H1 (cell line): ENCODE measurements around the gene BLCAP. TPM values are rescaled to one million over a fixed set of nuclear protein-coding genes. Genes with fewer than 3 reads are reported as not detected.

Experiments
- CTCF ChIA-PET: fragments of 300-600 bp; sonication (Branson Sonifier 250); formaldehyde crosslinking; loops from one replicate; lab custom pipeline; 2021; ENCODE audit not compliant: partially characterized antibody; lab: Charles Lee
- POLR2A ChIA-PET: fragments of 300-600 bp; sonication (Branson Sonifier 250); formaldehyde crosslinking; loops from one replicate; lab custom pipeline; 2021; ENCODE audit warnings: inconsistent platforms; ENCODE audit not compliant: partially characterized antibody; lab: Charles Lee
- DNase-seq, 2 experiments: peaks; one replicate each; pipeline versions ENCODE4 v3.0.0 to v3.0.0-alpha.2; 2010 to 2022; ENCODE audit warnings: low spot score in 2 of 2, low read depth in 1 of 2, mixed read lengths in 1 of 2
- FAIRE-seq: peaks from 2 replicates; lab custom pipeline; 2011; peaks lifted over from hg19 to GRCh38; lab: Jason Lieb, UNC
- H2AFZ ChIP-seq: 2 replicates; pipeline ENCODE4 v1.8.1; 2012; ENCODE audit warnings: low read length, inconsistent platforms
- H2AK5ac ChIP-seq: 2 replicates; pipeline ENCODE4 v1.6.1; 2013; ENCODE audit warnings: low read depth, low read length
- H2BK120ac ChIP-seq: replicated peaks from 2 replicates; pipeline ENCODE3; 2013; ENCODE audit warnings: low read depth, low read length, inconsistent platforms
- H2BK12ac ChIP-seq: 2 replicates; pipeline ENCODE4 v1.6.1; 2013; ENCODE audit warnings: low read depth, low read length
- H2BK15ac ChIP-seq: 2 replicates; pipeline ENCODE4 v1.6.1; 2013; ENCODE audit warnings: low read length
- H2BK20ac ChIP-seq: 2 replicates; pipeline ENCODE4 v1.6.1; 2013; ENCODE audit warnings: low read length
- H2BK5ac ChIP-seq: 2 replicates; pipeline ENCODE4 v1.6.1; 2013; ENCODE audit warnings: low read depth, low read length
- H3K14ac ChIP-seq: 2 replicates; pipeline ENCODE4 v1.6.1; 2013; ENCODE audit warnings: inconsistent platforms; ENCODE audit not compliant: insufficient read length
- H3K18ac ChIP-seq: 2 replicates; pipeline ENCODE4 v1.6.1; 2013; ENCODE audit warnings: low read length; ENCODE audit errors: extremely low read depth
- H3K23ac ChIP-seq: 2 replicates; pipeline ENCODE4 v1.6.1; 2013; ENCODE audit warnings: inconsistent platforms; ENCODE audit not compliant: insufficient read length
- H3K23me2 ChIP-seq: 2 replicates; pipeline ENCODE4 v1.6.1; 2013; ENCODE audit warnings: low read depth, low read length
- H3K27ac ChIP-seq: 2 replicates; pipeline ENCODE4 v1.6.1; 2011; ENCODE audit warnings: low read depth, low read length, inconsistent platforms
- H3K27me3 ChIP-seq, 4 experiments: replicated peaks in 1 of 4; 1 replicate in 1 of 4; 2 replicates in 3 of 4; pipeline versions ENCODE4 v1.6.1 to v1.8.1; 2011 to 2013; ENCODE audit warnings: low read length in 3 of 4, mild to moderate bottlenecking in 3 of 4, inconsistent platforms in 2 of 4, mixed read lengths in 2 of 4, moderate library complexity in 1 of 4; ENCODE audit not compliant: control insufficient read depth in 3 of 4, insufficient read depth in 3 of 4; ENCODE audit errors: extremely low read depth in 1 of 4
- H3K36me3 ChIP-seq, 4 experiments: 2 replicates each; pipeline versions ENCODE4 v1.6.1 to v1.8.1; 2011 to 2013; ENCODE audit warnings: mild to moderate bottlenecking in 4 of 4, low read length in 3 of 4, moderate library complexity in 2 of 4, control low read depth in 1 of 4, inconsistent platforms in 1 of 4; ENCODE audit not compliant: insufficient read depth in 4 of 4, control insufficient read depth in 2 of 4
- H3K4ac ChIP-seq: replicated peaks from 2 replicates; pipeline ENCODE3; 2013; ENCODE audit warnings: low read length, low read depth, mixed read lengths, inconsistent platforms; ENCODE audit not compliant: insufficient read length
- H3K4me1 ChIP-seq, 4 experiments: replicated peaks in 1 of 4; 1 replicate in 1 of 4; 2 replicates in 3 of 4; pipeline versions ENCODE4 v1.6.1 to v1.8.1; 2011 to 2013; ENCODE audit warnings: low read length in 3 of 4, inconsistent platforms in 2 of 4, mixed read lengths in 1 of 4; ENCODE audit not compliant: insufficient read depth in 4 of 4, control insufficient read depth in 3 of 4
- H3K4me2 ChIP-seq, 2 experiments: 2 replicates each; pipeline versions ENCODE4 v1.6.1 to v1.8.1; 2011 to 2013; ENCODE audit warnings: low read depth in 2 of 2, low read length in 2 of 2, control low read depth in 1 of 2, inconsistent platforms in 1 of 2, mild to moderate bottlenecking in 1 of 2; ENCODE audit not compliant: insufficient read depth in 1 of 2
- H3K4me3 ChIP-seq, 4 experiments: fragments of 200-600, 300-600 bp in 1 of 4; sonication (generic), shearing (Covaris generic), sonication (Bioruptor Twin) in 1 of 4; 2 replicates each; pipeline versions ENCODE4 v1.5.1 to v1.8.1; 2011 to 2016; ENCODE audit warnings: low read length in 4 of 4, low read depth in 3 of 4, control low read depth in 2 of 4, inconsistent platforms in 2 of 4, mild to moderate bottlenecking in 2 of 4, mixed read lengths in 1 of 4, moderate library complexity in 1 of 4; ENCODE audit not compliant: insufficient read depth in 2 of 4; ENCODE audit errors: extremely low read depth in 1 of 4
- H3K56ac ChIP-seq: replicated peaks from 2 replicates; pipeline ENCODE3; 2013; ENCODE audit warnings: low read depth, mild to moderate bottlenecking, mixed read lengths, low read length, inconsistent platforms; ENCODE audit not compliant: insufficient read length
- H3K79me1 ChIP-seq: 2 replicates; pipeline ENCODE4 v1.6.1; 2013; ENCODE audit warnings: low read depth, low read length, control low read depth
- H3K79me2 ChIP-seq, 2 experiments: 2 replicates each; pipeline versions ENCODE4 v1.6.1 to v1.8.1; 2012 to 2013; ENCODE audit warnings: low read length in 2 of 2, mild to moderate bottlenecking in 2 of 2, inconsistent platforms in 1 of 2; ENCODE audit not compliant: insufficient read depth in 2 of 2, control insufficient read depth in 1 of 2
- H3K9ac ChIP-seq, 4 experiments: replicated peaks in 1 of 4; 1 replicate in 1 of 4; 2 replicates in 3 of 4; pipeline versions ENCODE4 v1.6.1 to v1.8.1; 2011 to 2013; ENCODE audit warnings: low read depth in 3 of 4, low read length in 3 of 4, control low read depth in 2 of 4, mild to moderate bottlenecking in 2 of 4, moderate library complexity in 2 of 4, inconsistent platforms in 1 of 4; ENCODE audit errors: extremely low read depth in 1 of 4
- H3K9me3 ChIP-seq, 2 experiments: 2 replicates each; pipeline versions ENCODE4 v1.6.1 to v1.8.1; 2012 to 2013; ENCODE audit warnings: mild to moderate bottlenecking in 2 of 2, moderate library complexity in 2 of 2, control low read depth in 1 of 2, inconsistent platforms in 1 of 2, low read depth in 1 of 2, low read length in 1 of 2, mixed read lengths in 1 of 2; ENCODE audit not compliant: insufficient read depth in 2 of 2
- H4K20me1 ChIP-seq, 2 experiments: replicated peaks in 1 of 2; 2 replicates each; pipeline versions ENCODE3 to v1.8.1; 2011 to 2013; ENCODE audit warnings: inconsistent platforms in 2 of 2, low read length in 2 of 2, mild to moderate bottlenecking in 1 of 2; ENCODE audit not compliant: insufficient read depth in 2 of 2, control insufficient read depth in 1 of 2
- H4K5ac ChIP-seq: 2 replicates; pipeline ENCODE4 v1.6.1; 2013; ENCODE audit warnings: low read length, low read depth, mixed read lengths, inconsistent platforms; ENCODE audit not compliant: insufficient read length
- H4K8ac ChIP-seq: 2 replicates; pipeline ENCODE4 v1.8.0; 2013; ENCODE audit warnings: mild to moderate bottlenecking, moderate library complexity, low read length, inconsistent platforms; ENCODE audit not compliant: insufficient read depth; ENCODE audit errors: extremely low read depth
- H4K91ac ChIP-seq: replicated peaks from 2 replicates; pipeline ENCODE3; 2013; ENCODE audit warnings: low read length, mixed read lengths, inconsistent platforms; ENCODE audit not compliant: insufficient read length
- BCL11A ChIP-seq, 2 experiments: IDR thresholded peaks; one replicate each; pipeline ENCODE4 v1.6.1; 2011; ENCODE audit warnings: low read depth in 2 of 2, low read length in 2 of 2, mild to moderate bottlenecking in 2 of 2
- CBX8 ChIP-seq: fragments of 300-800, 300-1000 bp; sonication (generic); IDR thresholded peaks from 2 replicates; pipeline ENCODE4 v1.7.1; 2016; ENCODE audit warnings: low read depth, low read length, borderline replicate concordance
- KDM1A ChIP-seq: fragments of 200-600, 300-600 bp; sonication (generic); IDR thresholded peaks from 2 replicates; pipeline ENCODE4 v1.7.1; 2016; ENCODE audit warnings: mild to moderate bottlenecking, low read length, borderline replicate concordance
- POLR2A ChIP-seq, 2 experiments: IDR thresholded peaks; 1 replicate in 1 of 2; 2 replicates in 1 of 2; pipeline ENCODE4 v1.6.1; 2011; ENCODE audit warnings: low read depth in 2 of 2, low read length in 2 of 2, mild to moderate bottlenecking in 2 of 2; ENCODE audit errors: control extremely low read depth in 1 of 2
- RXRA ChIP-seq: IDR thresholded peaks from 2 replicates; pipeline ENCODE4 v1.6.1; 2011; ENCODE audit warnings: low read depth, mild to moderate bottlenecking, low read length, moderate library complexity; ENCODE audit not compliant: insufficient read depth
- SIRT6 ChIP-seq: IDR thresholded peaks from one replicate; pipeline ENCODE4 v1.7.1; 2012; ENCODE audit warnings: low read length, inconsistent platforms
- SRF ChIP-seq: IDR thresholded peaks from 2 replicates; pipeline ENCODE4 v1.6.1; 2011; ENCODE audit warnings: mild to moderate bottlenecking, low read depth, low read length, moderate library complexity
- SUZ12 ChIP-seq: fragments of 200-600 bp; sonication (generic); IDR thresholded peaks from 2 replicates; pipeline ENCODE4 v1.6.1; 2012; ENCODE audit warnings: mild to moderate bottlenecking, inconsistent platforms, low read length, moderate library complexity, mixed read lengths
- TEAD4 ChIP-seq: IDR thresholded peaks from 2 replicates; pipeline ENCODE4 v1.6.1; 2012; ENCODE audit warnings: low read depth, low read length, inconsistent platforms, mixed read lengths
- WGBS, 2 experiments: shearing (Covaris generic) in 1 of 2; methylation state at CpG; one replicate each; pipeline versions ENCODE4 v1.1.6 to v1.1.7; 2013 to 2015; ENCODE audit warnings: low lambda C conversion rate in 2 of 2, mixed read lengths in 2 of 2, inconsistent platforms in 1 of 2, low coverage in 1 of 2, missing lambda C conversion rate in 1 of 2; ENCODE audit not compliant: insufficient replicate concordance in 2 of 2, insufficient coverage in 1 of 2, insufficient read length in 1 of 2; ENCODE audit errors: extremely low coverage in 1 of 2, missing lambda C conversion rate in 1 of 2; 5-methylcytosine and 5-hydroxymethylcytosine counted together
- polyA plus RNA-seq, 7 experiments: library from polyadenylated mRNA; depleted of rRNA in 3 of 7; stranded (reverse) in 5 of 7; unstranded in 2 of 7; fragments of >200 nt in 5 of 7; fragments of 200-250 nt in 2 of 7; gene quantifications; 1 replicate in 5 of 7; 2 replicates in 1 of 7; 4 replicates in 1 of 7; pipeline versions ENCODE4 v1.2.1 to v1.2.3, GENCODE V29; 2011 to 2013; ENCODE audit warnings: missing spikeins in 2 of 7, mixed read lengths in 2 of 7
- total RNA-seq: library from RNA; stranded (reverse); fragmentation: NEBNext Ultra II Directional; extraction: Animal tissue kit (Norgen Biotek cat#: 25700); gene quantifications from 2 replicates; pipeline ENCODE4 v1.2.1, GENCODE V29; 2021
- TF ChIP-seq, protein P1 (sequence below): IDR thresholded peaks from 2 replicates; pipeline ENCODE4 v1.6.1; 2012; ENCODE audit warnings: inconsistent platforms

BLCAP gene
- total and polyA plus RNA-seq, 2 of the 8 experiments (the other 6 are each of a cell fraction or from before 2014, with no cell fraction given): 60.3 to 72.2 TPM

DNA sequence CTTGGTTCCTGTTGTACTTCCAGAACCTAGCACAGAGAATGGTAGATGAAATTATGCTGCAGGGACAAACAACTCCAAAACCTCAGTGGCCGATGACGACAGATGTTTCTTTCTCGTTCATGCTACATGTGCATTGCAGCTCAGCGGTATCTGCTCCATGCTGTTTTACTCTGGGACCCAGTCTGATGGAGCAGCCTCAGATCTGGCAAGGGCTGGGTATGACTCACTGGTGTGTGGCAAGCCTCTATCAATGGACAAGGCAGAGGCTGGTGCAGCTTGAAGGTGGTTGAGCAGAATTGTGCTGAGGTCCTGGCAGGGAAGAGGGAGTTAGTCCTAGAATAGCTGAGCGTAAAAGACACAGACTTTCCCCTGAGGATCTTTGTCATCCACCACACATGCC lies 10.3 kb upstream of the BLCAP start:
- WGBS, 2 experiments: 97% methylated on average over 5 of the region's 5 CpGs; no CpG with 5 or more reads in 1 of the 2 experiments
- Histone ChIP-seq H4K20me1 (no peaks in the 10 kb centered on the region), H3K27me3 (no peaks in the 10 kb centered on the region), H3K4me2 (no peak overlapping the region), H3K79me2 (no peaks in the 10 kb centered on the region), H4K5ac (no peak overlapping the region), H3K4ac (no peak overlapping the region), H2BK20ac (no peak overlapping the region), H4K8ac (no peak overlapping the region), H3K14ac (no peak overlapping the region), H3K4me3 (no peak overlapping the region), H3K36me3 (no peaks in the 10 kb centered on the region), H2BK5ac (no peak overlapping the region), H3K23ac (no peak overlapping the region), H2BK12ac (peak overlapping the region; percentile 64; the same call in 1 of the 2 replicates), H3K27ac (no peak overlapping the region), H3K79me1 (no peaks in the 10 kb centered on the region), H3K9ac (no peak overlapping the region), H3K56ac (no peak overlapping the region), H4K91ac (no peak overlapping the region), H2BK15ac (no peak overlapping the region), H3K4me1 (no peaks in the 10 kb centered on the region), H3K18ac (no peak overlapping the region), H3K23me2 (no peaks in the 10 kb centered on the region), H3K9me3 (no peaks in the 10 kb centered on the region), H2BK120ac (no peak overlapping the region), H2AK5ac (no peak overlapping the region), H2AFZ (peak overlapping the region; percentile 24)
- FAIRE-seq: no peak
- DNase-seq: no peak
- ChIA-PET POLR2A (no interaction called here), CTCF (interaction anchor here (0.6 to 2.0 kb wide), 5 partner anchors 26 to 342 kb away, joined by 3 to 15 read pairs (median 4); no protein-coding TSS in a partner anchor)
- TF ChIP-seq SRF (no peak), KDM1A (no peak), CBX8 (no peak), TEAD4 (no peak), BCL11A (IDR thresholded peaks at IDR 0.05; ENCODE audit: low read depth in 2 of 2, low read length in 2 of 2) (no peak), RXRA (no peak), SIRT6 (no peak), SUZ12 (no peak), POLR2A (IDR thresholded peaks at IDR 0.05; ENCODE audit: control extremely low read depth in 1 of 2, low read depth in 2 of 2, low read length in 2 of 2) (no peak)
- TF ChIP-seq, protein P1, sequence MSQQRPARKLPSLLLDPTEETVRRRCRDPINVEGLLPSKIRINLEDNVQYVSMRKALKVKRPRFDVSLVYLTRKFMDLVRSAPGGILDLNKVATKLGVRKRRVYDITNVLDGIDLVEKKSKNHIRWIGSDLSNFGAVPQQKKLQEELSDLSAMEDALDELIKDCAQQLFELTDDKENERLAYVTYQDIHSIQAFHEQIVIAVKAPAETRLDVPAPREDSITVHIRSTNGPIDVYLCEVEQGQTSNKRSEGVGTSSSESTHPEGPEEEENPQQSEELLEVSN: no peak
